GM04503 (cell line): Measurements from ENCODE around the gene SRBD1.
A peak's percentile ranks its signal among the peaks of the same experiment; 100 is the strongest.
"Not testable (repeated sequence)": the region's sequence is repeated elsewhere in the genome, so short reads cannot be mapped to it uniquely, and the experiment has no call there.

Experiments used
- DNase-seq: peaks from one replicate; pipeline ENCODE4 v3.0.0-alpha.2; 2012; ENCODE audit warnings: low read depth

SRBD1 gene

DNA sequence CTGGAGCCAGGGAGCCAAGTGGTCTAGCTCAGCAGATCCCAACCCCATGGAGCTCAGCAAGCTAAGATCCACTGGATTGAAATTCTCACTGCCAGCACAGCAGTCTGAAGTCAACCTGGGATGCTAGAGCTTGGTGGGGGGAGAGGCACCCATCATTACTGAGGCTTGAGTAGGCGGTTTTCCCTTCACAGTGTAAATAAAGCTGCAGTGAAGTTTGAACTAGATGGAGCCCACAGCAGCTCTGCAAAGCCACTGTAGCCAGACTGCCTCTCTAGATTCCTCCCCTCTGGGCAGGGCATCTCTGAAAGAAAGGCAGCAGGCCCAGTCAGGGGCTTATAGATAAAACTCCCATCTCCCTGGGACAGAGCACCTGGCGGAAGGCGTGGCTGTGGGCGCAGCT is 185.0 kb downstream of the SRBD1 start:
- not testable (repeated sequence) for DNase-seq

DNA sequence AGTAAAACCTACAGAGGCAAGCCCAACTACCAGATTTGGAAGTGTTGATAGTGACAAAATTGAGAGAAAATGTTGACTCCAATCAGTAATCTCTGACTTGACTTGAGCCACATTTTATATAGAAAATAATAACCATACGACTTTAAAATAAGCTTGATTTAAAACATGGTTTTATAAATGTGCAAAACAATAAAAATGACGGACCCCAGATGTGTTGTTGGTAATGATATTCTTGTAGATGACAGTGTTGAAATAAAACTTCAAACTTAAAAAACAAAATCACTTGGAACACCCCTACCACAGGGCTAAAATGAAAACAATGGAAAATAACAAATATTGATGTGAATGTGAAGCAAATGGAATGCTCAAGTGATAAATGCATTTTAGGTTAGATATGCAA is 188.1 kb downstream of the SRBD1 start:
- DNase-seq, result no peak

DNA sequence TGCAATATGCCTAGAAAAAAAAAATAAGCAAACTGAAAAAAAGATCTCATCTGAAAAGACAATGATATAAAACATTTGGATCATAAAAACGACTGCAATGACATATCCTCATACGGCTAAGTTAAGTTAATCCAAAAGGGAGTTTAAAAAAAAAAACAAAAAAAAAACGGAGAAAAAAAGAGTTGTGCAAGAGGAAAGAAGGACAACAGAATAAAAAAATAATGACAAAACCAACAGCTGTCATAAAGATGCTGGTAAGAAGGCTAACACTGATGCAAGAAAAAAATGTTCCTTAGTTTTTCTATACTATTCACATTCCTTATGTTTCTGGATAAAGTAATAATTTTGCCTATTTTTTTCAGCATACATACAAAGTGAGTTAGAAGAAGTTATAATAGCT is 192.5 kb downstream of the SRBD1 start:
- no peak for DNase-seq

DNA sequence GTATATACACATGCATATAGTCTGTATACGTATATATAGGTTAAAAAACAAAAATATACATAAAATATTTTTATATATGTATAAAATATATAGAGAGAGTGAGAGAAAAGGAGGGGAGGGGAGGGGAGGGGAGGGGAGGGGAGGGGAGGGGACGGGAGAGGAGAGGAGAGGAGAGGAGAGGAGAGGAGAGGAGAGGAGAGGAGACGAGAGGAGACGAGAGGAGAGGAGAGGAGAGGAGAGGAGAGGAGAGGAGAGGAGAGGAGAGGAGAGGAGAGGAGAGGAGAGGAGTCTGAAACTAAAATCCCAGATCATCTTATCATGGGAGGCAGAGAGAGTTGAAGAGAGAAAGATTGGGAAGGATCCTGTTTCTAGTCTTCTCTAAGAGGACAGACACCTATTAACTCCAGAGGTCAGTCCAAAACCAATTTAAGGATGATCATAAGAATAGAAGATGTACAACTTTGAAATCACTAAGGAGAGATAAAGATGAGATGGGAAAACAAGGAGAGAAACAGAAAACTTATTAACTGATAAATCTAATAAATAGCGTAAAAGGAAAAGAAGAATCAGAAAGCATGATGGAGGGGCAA is 195.4 kb downstream of the SRBD1 start:
- no peak for DNase-seq

DNA sequence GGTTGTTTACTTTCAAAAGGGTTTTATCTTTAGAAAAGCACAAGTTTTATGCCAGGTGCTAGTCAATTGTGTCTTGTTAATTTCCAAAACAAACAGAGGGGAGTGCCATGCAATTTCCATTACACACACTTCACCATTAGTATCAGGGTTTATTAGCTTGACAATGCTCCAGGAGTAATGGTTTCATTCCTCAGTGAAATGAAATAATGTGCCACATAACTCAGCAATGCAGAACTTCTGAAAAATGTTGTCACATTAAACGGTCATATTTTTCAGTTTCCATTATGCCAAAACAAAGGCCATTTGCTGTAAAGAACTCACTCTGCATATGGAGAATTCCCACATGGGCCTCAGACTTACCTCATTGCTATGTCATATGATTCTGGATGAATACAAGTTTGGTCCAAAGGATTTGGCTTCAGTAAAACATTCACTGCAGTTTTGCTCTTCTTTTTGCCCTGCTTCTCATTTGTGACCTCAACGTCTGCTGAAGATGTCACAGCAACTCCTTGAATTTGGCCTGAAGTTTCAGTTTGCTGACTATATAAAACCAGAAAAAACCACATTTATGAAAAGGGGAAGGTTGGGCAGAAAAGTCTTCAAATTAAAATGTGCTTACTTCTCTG is 198.2 kb downstream of the SRBD1 start:
- peak; percentile 82 for DNase-seq

DNA sequence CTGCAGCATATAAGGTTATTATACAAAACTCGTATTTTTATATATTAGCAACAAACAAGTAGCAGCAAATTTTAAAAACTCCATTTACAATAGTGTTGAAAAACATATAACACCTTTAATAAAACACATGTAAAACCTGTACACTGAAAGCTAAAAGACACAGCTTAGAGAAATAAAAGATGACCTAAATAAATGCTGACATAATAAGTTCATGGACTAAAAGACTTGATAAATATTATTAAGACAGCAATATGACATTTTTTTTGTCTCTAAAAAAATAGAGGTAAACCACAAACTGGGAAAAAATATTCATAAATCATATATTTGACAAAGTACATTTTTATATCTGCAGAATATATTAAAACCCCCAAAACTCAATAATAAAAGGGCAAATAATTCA is 201.4 kb downstream of the SRBD1 start:
- DNase-seq, result no peak

DNA sequence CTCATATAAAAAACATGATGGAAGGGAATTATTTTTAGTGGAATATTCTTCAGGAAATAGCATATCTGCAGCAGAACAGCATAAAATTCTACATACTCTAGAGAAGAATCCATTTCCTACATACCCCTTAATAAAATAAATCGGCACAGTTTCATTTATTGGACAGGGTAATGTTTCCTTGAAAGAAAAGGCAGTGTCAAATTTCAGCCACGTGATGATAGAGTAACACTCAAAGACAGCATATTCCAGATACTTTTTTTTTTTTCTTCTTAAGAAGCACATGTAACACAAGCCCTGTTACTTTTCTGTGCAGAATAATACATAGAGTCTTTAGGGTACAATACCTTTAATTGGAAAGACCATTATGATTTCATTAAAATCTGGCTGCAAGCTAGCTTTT is 204.4 kb downstream of the SRBD1 start:
- no peak for DNase-seq

DNA sequence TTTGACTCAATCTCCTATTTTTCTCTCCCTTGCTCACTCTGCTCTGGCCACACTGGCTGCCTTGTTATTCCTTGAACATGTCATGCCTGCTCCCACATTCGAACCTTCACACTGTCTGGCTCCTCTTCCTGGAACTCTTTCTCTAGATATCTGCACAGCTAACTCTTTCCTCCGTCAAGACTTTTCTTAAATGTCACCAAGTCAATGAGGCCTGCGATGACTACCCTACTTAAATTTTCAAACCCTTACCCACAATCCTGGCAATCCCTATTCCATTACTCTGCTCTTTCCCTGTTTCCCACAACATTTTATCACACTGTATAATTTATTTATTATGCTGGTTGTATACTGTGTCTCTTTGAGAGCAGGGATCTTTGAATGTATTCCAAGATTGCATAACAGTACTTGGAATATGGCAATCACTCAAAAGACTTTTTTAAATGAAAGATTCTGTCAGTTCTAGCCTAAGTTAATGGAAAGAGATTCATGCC is 206.2 kb downstream of the SRBD1 start:
- peak; percentile 27 for DNase-seq

DNA sequence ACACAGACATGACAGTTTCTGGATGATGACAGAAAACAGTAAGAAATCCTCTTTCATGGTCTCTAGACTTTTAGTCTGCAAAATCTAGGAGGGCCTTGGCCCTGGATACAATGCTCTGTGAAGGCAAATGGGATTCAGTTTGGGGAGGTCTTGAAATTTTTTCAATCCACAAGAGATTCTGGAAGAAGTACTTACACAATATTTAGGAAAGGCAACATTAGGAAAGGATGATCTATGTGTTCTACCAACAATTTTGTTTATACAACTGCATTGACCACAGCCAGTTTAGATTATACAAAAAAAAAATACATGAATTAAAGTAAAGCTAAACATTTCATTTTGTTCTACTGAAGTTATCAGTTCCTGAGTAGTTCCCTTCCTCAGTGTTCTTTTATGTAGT is 208.0 kb downstream of the SRBD1 start:
- DNase-seq, result no peak

DNA sequence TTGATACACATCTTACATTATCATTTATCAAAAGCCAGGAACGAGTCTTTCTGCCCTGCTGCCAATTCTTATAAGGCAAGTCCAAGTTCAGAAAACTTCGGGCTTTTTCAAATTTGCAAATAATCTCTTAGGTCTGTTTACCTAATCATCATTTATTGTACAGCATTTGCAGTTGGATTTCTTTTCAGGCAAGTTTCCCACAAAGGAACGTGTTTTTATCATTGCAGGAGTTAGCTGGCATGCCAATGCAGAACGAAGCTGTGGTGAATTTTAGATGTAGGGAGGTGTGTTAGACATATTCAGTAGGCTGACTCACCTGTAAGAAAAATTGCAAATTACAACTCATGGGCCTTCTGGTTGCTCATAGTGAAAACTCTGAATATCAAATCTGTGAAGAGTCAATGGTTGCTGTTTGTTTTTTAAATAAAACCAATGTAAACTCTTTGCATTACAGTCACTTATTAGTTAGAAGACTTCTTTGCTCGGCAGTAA is 209.6 kb downstream of the SRBD1 start:
- no peak for DNase-seq

DNA sequence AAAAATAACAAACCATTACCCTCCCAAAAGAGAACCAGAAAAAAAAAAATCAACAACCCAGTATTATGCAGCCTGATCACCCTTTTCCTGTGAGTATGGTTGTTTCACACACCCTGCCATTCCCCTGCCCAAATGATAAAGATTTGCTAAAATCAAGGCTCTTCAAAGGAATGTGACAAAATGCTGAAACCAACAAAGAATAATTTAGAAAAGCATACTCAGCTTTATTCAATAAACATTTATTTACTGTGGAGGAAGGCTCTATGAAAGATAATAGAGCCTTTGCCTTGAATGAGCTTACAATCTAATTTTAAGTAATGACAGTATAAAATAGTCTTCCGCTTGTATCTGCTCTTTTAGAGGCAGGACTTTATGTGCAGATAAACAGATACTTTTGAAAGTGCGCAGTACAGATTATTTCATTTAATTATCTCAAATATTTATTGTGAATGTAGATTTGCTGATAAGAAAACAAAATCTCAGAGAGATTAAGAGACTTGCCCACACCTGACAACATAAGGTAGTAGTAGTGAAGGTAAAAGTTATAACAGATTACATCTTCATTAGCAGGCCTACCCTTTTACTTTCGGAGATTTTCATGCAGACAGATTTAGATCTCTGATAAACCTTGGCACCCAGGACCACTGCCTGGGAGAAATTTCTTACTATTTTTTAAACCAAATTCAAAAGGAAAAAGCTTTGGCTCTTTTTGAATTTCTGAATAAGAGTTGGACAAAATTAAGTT is 211.9 kb downstream of the SRBD1 start:
- no peak for DNase-seq

DNA sequence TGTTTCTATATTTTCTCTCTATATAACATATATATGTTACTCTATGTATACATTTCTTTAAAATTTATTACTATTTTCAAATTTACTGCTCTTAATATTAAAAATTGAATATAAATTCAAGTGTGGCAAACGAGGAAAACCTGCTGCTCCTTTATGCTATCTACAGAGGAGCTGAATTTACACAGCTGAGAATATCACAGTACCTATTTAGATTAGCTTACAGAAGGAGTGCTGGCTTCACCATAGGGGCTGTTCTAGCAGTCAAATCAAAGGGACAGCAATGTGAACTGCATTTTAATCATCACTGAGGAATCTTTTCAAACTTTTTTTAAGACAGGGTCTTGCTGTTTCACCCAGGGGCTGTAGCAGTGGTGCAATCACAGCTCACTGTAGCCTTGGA is 213.8 kb downstream of the SRBD1 start:
- no peak for DNase-seq

DNA sequence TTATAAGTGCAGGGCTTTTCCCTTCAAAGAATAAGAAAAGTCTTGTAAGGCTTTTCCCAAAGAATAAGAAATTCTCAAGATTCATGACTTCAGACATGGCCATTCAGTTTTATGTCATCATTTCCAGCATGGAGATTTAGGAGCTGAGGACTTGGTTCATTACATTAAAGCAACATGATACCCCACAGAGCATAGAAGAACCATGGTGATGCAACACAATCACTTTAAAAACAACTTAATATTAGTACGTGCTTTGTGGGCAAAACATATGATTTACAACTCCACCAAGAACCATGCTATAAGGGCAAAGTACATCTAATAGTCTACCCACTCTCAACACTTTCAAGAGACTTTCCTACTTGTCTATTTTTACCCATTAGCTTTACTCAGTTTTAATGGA is 214.4 kb downstream of the SRBD1 start:
- no peak for DNase-seq

DNA sequence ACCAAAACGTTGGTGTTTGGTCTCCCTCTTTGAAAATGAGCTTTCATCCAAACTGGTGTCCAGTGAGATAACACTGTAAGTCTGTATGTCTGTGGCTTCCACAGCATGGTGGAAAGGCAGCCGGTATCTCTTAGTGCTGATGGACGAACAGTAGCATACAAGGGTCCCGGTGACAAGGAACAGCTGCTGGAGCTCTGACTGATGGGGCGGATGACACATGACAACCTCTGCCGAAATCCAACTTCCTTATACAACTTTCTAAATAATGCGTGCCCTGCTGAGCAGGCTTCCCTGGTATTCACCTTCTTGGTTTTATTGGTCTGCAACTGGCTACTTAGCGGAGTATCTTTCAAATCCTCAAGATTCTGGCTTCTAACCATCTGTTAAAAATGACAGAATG is 216.2 kb downstream of the SRBD1 start:
- no peak for DNase-seq

DNA sequence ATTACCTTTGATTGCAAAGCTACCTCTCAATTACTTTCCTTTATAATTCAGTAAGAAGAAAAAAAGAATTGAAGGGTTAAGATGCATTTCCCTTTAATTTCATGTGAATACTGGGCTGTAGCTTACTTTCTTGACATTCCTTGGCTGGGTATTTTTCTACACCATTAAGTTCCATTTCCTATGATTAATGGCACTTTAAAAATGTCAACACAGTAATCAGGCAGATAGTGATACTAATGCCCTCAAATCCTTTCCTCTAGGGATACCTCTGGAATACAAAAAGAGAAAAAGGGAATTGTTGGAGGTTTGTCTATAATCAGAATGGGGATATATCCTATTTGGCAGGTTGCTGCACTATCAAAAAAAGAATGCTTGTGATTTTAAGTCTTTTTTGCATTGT is 216.9 kb downstream of the SRBD1 start:
- peak; percentile 8 for DNase-seq

DNA sequence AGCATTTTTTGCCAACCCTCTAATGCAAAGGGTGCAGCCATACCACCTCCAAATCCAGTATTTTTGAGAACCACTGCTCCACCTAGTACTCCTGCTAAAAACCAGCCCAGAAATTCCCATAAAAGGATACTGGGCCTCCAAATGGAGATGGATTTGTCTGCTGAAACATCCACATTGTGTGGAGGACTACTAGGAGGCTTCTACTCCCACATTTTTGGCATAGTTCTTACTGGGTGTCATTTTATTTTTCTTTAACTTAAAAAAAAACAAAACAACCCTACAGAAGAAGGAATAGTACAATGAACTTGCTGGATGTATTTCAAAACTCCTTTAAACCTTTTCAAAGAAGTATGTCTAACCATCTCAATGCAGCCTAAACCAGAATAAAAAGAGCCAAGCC is 219.2 kb downstream of the SRBD1 start:
- peak; percentile 20 for DNase-seq

DNA sequence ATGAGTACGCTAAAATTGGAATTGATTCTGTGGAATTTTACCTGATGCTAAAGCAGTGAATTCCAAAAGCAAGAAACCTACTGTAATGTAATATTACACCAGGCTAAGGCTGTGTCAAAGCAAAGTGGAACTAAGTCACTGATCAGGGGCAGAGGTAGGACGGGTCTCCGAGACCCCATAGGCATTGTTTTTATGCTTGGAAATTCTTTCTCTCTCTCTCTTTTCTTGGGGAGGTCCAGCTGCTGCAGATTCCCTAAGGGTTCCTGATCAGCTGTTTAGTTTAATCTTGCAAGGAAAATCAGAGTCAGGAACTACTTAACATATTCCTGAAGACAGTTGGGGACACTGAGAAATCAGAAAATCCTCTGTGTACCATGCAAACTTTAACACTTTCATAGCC is 220.2 kb downstream of the SRBD1 start:
- DNase-seq, result no peak

DNA sequence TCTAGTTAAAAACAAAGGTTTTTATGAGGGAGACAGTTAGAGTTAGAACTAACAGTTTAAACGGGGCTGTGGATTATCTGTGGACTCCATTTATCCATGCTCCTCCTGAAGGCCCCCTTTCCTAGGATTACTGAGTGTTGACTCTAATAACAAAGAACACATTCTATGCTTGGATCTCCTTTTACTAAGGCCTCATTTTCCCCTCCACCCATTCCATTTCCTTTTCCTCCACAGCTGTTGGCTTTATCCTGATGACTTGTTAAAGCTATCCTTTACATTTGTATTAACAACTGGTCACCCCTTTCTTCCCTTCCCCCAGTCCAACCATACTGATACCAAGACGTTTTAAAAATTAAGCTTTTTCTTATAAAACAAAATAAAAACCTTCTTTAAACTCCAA is 220.6 kb downstream of the SRBD1 start:
- no peak for DNase-seq

DNA sequence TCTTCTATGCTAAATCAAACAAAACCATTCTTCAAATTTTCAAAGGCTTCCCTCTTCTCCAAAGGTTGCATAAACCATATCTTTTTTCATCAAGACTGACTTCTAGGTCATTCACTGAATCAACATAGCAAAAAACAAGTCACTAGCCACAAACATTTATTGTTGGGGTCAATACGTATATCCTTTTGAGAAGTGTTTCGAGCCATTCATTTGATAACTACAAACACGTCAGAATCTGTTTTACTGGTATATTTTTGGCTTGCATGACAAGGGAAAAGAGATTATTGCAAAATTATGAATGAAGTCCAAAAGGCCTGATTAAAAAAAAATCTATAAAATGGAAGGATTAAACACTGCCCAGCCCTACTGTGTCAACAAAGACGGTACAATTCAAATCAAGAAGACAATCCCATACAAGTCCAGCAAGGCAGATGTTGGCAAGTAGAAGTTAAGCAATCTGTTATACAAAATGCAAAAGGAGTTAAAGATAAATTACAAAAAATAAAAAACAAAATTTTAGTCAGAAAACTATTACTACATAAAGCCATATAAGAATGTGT is 222.4 kb downstream of the SRBD1 start:
- DNase-seq, result no peak

DNA sequence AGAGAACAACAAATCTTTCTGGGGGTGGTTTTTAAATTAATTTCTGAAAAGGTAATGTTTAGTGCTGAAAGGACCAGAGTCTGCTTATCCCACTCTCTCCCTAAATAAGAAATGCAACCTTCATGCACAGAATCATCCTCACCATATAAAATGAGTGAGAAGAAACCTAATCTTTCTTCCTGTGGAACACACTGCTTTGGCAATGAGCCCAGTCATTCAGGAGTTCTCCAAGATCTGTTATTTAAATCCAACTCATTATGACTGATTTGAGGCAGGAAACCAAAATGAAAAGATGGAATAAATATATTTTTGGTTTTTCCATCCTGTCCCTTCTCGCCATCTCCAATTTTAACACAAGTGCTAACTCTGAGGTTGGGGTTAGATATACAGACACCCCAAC is 228.3 kb downstream of the SRBD1 start:
- DNase-seq, result no peak

DNA sequence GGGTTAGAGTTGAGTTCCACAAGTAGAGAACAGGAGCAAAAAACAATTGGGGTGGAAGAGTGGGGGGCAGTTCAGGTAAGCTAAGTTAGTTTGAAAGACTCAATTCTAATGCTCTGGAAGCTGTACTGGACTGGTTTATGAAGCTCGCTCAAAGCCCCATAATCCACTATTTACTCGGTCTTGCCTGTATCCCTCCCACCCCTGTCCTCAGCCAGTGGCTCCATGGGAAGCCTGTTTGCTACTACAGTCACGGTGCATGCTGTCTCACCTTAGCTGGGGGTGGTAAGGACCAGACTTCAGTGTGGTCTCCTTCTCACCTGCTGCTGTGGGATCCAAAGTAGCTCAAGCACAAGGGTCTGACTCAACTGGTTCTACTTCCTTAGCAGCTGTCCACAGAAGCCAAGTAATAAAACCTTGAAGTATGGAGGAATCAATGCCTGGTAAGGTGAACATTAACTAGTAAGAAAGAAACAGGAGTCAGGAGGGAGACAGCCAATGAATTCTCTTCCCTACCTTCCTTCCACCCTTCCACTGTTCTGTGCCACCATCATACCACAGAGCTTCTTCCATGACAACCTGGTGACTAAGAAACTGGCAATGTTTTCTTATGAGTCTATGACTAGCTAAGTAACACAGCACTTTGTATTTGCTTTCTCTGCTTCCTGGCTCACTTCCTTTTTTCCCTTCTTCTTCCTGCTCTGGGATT is 230.8 kb downstream of the SRBD1 start:
- no peak for DNase-seq

DNA sequence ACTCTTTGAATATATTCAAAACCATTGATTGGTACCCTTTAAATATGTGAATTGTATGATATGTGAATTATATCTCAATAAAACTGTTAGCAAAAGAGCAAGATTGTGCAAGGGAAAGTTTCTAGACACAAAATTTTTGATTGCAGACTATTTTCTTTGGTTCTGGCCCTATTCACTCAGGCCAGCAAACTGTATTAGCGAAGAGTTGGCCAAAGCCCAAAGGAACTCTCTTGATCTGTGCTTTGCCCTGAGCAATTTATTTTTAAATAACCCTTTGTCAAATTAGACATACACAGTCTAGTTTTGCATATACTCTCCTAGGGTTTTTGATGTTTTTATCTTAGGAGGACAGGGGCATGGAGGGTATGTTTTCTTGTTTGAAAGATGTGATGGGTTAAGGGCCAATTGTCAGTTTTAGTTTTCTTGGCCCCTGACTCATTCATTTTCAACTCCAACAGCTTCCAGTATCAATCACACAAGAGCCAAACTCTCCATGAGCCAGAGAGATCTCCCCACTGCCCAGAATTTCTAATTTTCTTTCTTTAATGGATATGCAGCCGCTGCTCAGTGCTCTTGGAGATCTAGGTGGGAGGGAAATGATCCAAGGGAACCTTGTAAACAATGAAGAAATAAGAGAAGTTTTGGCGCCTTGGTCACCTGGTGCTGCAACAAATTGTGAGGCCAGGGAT is 231.5 kb downstream of the SRBD1 start:
- no peak for DNase-seq
